IMR-90 (cell line): Measurements from ENCODE around the gene NUAK1. TPM values are rescaled to one million over a fixed set of nuclear protein-coding genes. Genes with fewer than 3 reads are reported as not detected.

Source experiments
- ATAC-seq: fragments of 200-7000 bp; cut with Tn5 transposase; 2 replicates; pipeline ENCODE4 v1.9.1; 2020; ENCODE audit warnings: low read depth, mild to moderate bottlenecking, moderate library complexity
- BruUV-seq: library from RNA; stranded (reverse); fragments of 400-500 nt; replicated peaks from 2 replicates; lab custom pipeline; 2021; lab: Mats Ljungman, UMichigan
- CTCF ChIA-PET: fragments of 300-600 bp; formaldehyde crosslinking; extraction: SDS; loops from one replicate; lab custom pipeline; 2021; ENCODE audit warnings: antibody characterized with exemption; lab: Yijun Ruan, JAX
- POLR2A ChIA-PET: fragments of 300-600 bp; sonication (Branson Sonifier 250); formaldehyde crosslinking; loops from one replicate; lab custom pipeline; 2022; ENCODE audit warnings: antibody characterized with exemption; ENCODE audit not compliant: unreplicated experiment; lab: Charles Lee
- DNase-seq: peaks from one replicate; pipeline ENCODE4 v3.0.0; 2013
- H2AFZ ChIP-seq: replicated peaks from 2 replicates; pipeline ENCODE3; 2013; ENCODE audit warnings: low read length, mild to moderate bottlenecking; ENCODE audit not compliant: poor library complexity
- H2AK5ac ChIP-seq: 2 replicates; pipeline ENCODE4 v1.6.1; 2013; ENCODE audit warnings: low read depth, low read length, inconsistent platforms
- H2AK9ac ChIP-seq: replicated peaks from 2 replicates; pipeline ENCODE3; 2013; ENCODE audit warnings: mild to moderate bottlenecking, low read depth, low read length, moderate library complexity; ENCODE audit not compliant: poor library complexity
- H2BK120ac ChIP-seq: 2 replicates; pipeline ENCODE4 v1.6.1; 2013; ENCODE audit warnings: low read depth, low read length, inconsistent platforms
- H2BK15ac ChIP-seq: 3 replicates; pipeline ENCODE4 v1.6.1; 2013; ENCODE audit warnings: low read depth, low read length, inconsistent platforms
- H2BK20ac ChIP-seq: 2 replicates; pipeline ENCODE4 v1.6.1; 2013; ENCODE audit warnings: low read depth, mild to moderate bottlenecking, inconsistent platforms, low read length, moderate library complexity
- H2BK5ac ChIP-seq: 2 replicates; pipeline ENCODE4 v1.6.1; 2013; ENCODE audit warnings: mild to moderate bottlenecking, low read depth, low read length, inconsistent platforms; ENCODE audit not compliant: poor library complexity, severe bottlenecking
- H3K14ac ChIP-seq: replicated peaks from 2 replicates; pipeline ENCODE4 v1.6.1; 2013; ENCODE audit warnings: low read depth, low read length, inconsistent platforms
- H3K18ac ChIP-seq: 2 replicates; pipeline ENCODE4 v1.6.1; 2013; ENCODE audit warnings: low read depth, low read length, control low read depth
- H3K23ac ChIP-seq: 2 replicates; pipeline ENCODE4 v1.6.1; 2013; ENCODE audit warnings: low read depth, low read length, inconsistent platforms
- H3K27ac ChIP-seq: 2 replicates; pipeline ENCODE4 v1.5.1; 2013; ENCODE audit warnings: mild to moderate bottlenecking, control low read depth, low read length; ENCODE audit not compliant: insufficient read depth
- H3K27me3 ChIP-seq: 2 replicates; pipeline ENCODE4 v1.6.1; 2013; ENCODE audit warnings: low read length; ENCODE audit not compliant: control insufficient read depth, insufficient read depth
- H3K36me3 ChIP-seq: 2 replicates; pipeline ENCODE4 v1.6.1; 2013; ENCODE audit warnings: low read length, mixed read lengths; ENCODE audit not compliant: control insufficient read depth, insufficient read depth
- H3K4ac ChIP-seq: 2 replicates; pipeline ENCODE4 v1.6.1; 2013; ENCODE audit warnings: low read depth, low read length, inconsistent platforms
- H3K4me1 ChIP-seq: 2 replicates; pipeline ENCODE4 v1.6.1; 2013; ENCODE audit warnings: low read length, mixed read lengths; ENCODE audit not compliant: control insufficient read depth, insufficient read depth
- H3K4me2 ChIP-seq: 2 replicates; pipeline ENCODE4 v1.6.1; 2013; ENCODE audit warnings: low read depth, mild to moderate bottlenecking, control low read depth, low read length, moderate library complexity
- H3K4me3 ChIP-seq: 2 replicates; pipeline ENCODE4 v1.5.1; 2013; ENCODE audit warnings: low read depth, mild to moderate bottlenecking, control low read depth, low read length, moderate library complexity; ENCODE audit not compliant: insufficient read depth
- H3K56ac ChIP-seq: 2 replicates; pipeline ENCODE4 v1.6.1; 2013; ENCODE audit warnings: low read length, inconsistent platforms; ENCODE audit not compliant: insufficient read depth; ENCODE audit errors: extremely low read depth
- H3K79me1 ChIP-seq, 2 experiments: 2 replicates each; pipeline ENCODE4 v1.6.1; 2013; ENCODE audit warnings: low read length in 2 of 2, inconsistent platforms in 1 of 2, low read depth in 1 of 2
- H3K9ac ChIP-seq: 2 replicates; pipeline ENCODE4 v1.6.1; 2013; ENCODE audit warnings: low read depth, low read length, control low read depth
- H3K9me1 ChIP-seq: 2 replicates; pipeline ENCODE4 v1.6.1; 2013; ENCODE audit warnings: low read length, inconsistent platforms; ENCODE audit not compliant: insufficient read depth
- H3K9me3 ChIP-seq: 2 replicates; pipeline ENCODE4 v1.6.1; 2013; ENCODE audit warnings: low read length; ENCODE audit not compliant: control insufficient read depth, insufficient read depth
- H4K20me1 ChIP-seq: 2 replicates; pipeline ENCODE4 v1.6.1; 2013; ENCODE audit warnings: low read length, inconsistent platforms; ENCODE audit not compliant: insufficient read depth
- H4K5ac ChIP-seq: 2 replicates; pipeline ENCODE4 v1.6.1; 2013; ENCODE audit warnings: mild to moderate bottlenecking, low read depth, low read length, control low read depth
- H4K8ac ChIP-seq, 2 experiments: 2 replicates each; pipeline ENCODE4 v1.6.1; 2013; ENCODE audit warnings: low read depth in 2 of 2, low read length in 2 of 2, control low read depth in 1 of 2, inconsistent platforms in 1 of 2
- H4K91ac ChIP-seq: 2 replicates; pipeline ENCODE4 v1.6.1; 2013; ENCODE audit warnings: low read depth, low read length, inconsistent platforms; ENCODE audit not compliant: insufficient read depth
- BHLHE40 ChIP-seq: fragments of 150-350 bp; IDR thresholded peaks from 2 replicates; pipeline ENCODE4 v1.6.1; 2016; ENCODE audit warnings: mild to moderate bottlenecking, low read depth, low read length
- CEBPB ChIP-seq: IDR thresholded peaks from 2 replicates; pipeline ENCODE4 v1.6.1; 2012; ENCODE audit warnings: low read depth, low read length, improper control_type of control experiment
- POLR2A ChIP-seq: IDR thresholded peaks from 2 replicates; pipeline ENCODE4 v1.6.1; 2012; ENCODE audit warnings: mild to moderate bottlenecking, low read depth, low read length
- RFX5 ChIP-seq: IDR thresholded peaks from 2 replicates; pipeline ENCODE4 v1.8.0; 2012; ENCODE audit warnings: low read depth, mild to moderate bottlenecking, low read length, moderate library complexity
- SMC3 ChIP-seq: fragments of 150-350 bp; IDR thresholded peaks from 2 replicates; pipeline ENCODE4 v1.6.1; 2016; ENCODE audit warnings: low read depth, mild to moderate bottlenecking, antibody characterized with exemption, low read length, moderate library complexity
- WGBS, 2 experiments: methylation state at CpG; one replicate each; pipeline versions ENCODE4 v1.1.5 to v1.1.7; 2013; ENCODE audit warnings: missing lambda C conversion rate in 2 of 2; ENCODE audit not compliant: insufficient read length in 1 of 2; ENCODE audit errors: extremely low coverage in 2 of 2; 5-methylcytosine and 5-hydroxymethylcytosine counted together
- dilution Hi-C: fragments of 300-500 bp; cut with HindIII; formaldehyde crosslinking; loops from one replicate; pipeline ENCODE4 v1.14.3; 2018; ENCODE audit warnings: low sequenced_read_pairs; ENCODE audit not compliant: unreplicated experiment
- in situ Hi-C: fragments of 300-500 bp; cut with MboI; formaldehyde crosslinking; loops from 3 replicates; pipeline ENCODE4 v1.14.3; 2019; ENCODE audit warnings: low sequenced_read_pairs, inconsistent platforms, mixed read lengths
- intact Hi-C: fragments of 100-400 bp; cut with micrococcal nuclease; formaldehyde crosslinking; loops from 2 replicates; pipeline ENCODE4 v1.10.0; 2022
- polyA plus RNA-seq, 3 experiments: library from polyadenylated mRNA; depleted of rRNA; stranded (reverse); fragments of >200 nt; gene quantifications; 2 replicates each; pipeline ENCODE4 v1.2.3, GENCODE V29; 2012; ENCODE audit warnings: low replicate concordance in 1 of 3
- total RNA-seq: library from RNA; depleted of rRNA; stranded (reverse); fragments of >200 nt; gene quantifications from 2 replicates; pipeline ENCODE4 v1.2.3, GENCODE V29; 2012; rRNA removed

Gene NUAK1
- total and polyA plus RNA-seq, 2 of the 4 experiments (the other 2 are of a cell fraction), result 4.8 to 8.8 TPM

DNA sequence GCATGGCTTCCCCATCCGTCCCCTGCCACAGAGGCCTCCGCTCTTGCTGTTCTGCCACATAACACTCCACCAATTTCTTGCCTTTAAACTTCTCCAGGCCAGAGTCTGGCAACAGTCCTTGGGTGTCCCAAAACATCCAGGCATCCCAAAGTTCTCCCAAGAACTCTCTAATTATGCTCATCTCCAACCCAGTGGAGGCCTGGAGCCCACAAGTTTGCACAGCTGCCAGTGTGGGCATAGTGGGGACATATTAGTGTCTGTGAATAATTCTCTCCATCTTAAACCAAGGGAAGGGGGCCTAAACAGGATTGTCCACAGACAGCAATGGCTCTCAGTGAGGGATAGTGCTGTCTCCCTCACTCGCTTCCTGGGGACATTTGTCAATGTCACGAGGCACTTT lies 124.8 kb downstream of the NUAK1 start:
- Histone ChIP-seq H3K56ac (no peak overlapping the region), H3K23ac (no peak overlapping the region), H2BK120ac (no peak overlapping the region), H3K27me3 (no peaks in the 10 kb centered on the region), H3K4me1 (peaks cover 3% of the 10 kb centered on the region), H4K8ac (no peak overlapping the region), H3K79me1 (no peaks in the 10 kb centered on the region), H3K9ac (no peak overlapping the region), H4K5ac (no peak overlapping the region), H2AK9ac (no peak overlapping the region), H3K14ac (no peak overlapping the region), H3K9me1 (no peaks in the 10 kb centered on the region), H3K4ac (no peak overlapping the region), H3K4me2 (no peak overlapping the region), H2AK5ac (no peak overlapping the region), H4K91ac (no peak overlapping the region), H2BK5ac (no peak overlapping the region), H3K27ac (no peak overlapping the region), H3K18ac (no peak overlapping the region), H2BK20ac (no peak overlapping the region), H3K36me3 (no peaks in the 10 kb centered on the region), H4K20me1 (no peaks in the 10 kb centered on the region), H2AFZ (no peak overlapping the region), H3K4me3 (no peak overlapping the region), H2BK15ac (no peak overlapping the region), H3K9me3 (peaks cover 2% of the 10 kb centered on the region)
- in situ Hi-C loops (no loop called here), dilution Hi-C loops (no loop called here), intact Hi-C loops (no loop called here)
- BruUV-seq, result no TSS peak
- ChIA-PET POLR2A (no interaction called here), CTCF (no interaction called here)
- ATAC-seq, result no peak
- TF ChIP-seq POLR2A (no peak), CEBPB (no peak), SMC3 (no peak), BHLHE40 (no peak), RFX5 (no peak)
- WGBS, 2 experiments, result 100% methylated on average over 1 of the region's 4 CpGs; no CpG with 5 or more reads in 1 of the 2 experiments
- DNase-seq, result no peak

Other genes starting within 250 kb of the NUAK1 start
- gene CKAP4, start 109.1 kb upstream of the NUAK1 start, total RNA-seq, result 94.5 and 113 TPM in 2 replicates
- 282 and 297 TPM in 2 replicates for gene CKAP4, start 109.1 kb upstream of the NUAK1 start, polyA plus RNA-seq (2012; rRNA removed)
- gene TCP11L2, start 163.8 kb upstream of the NUAK1 start, total RNA-seq, result 26.4 and 32.8 TPM in 2 replicates
- 6.0 and 7.3 TPM in 2 replicates for gene TCP11L2, start 163.8 kb upstream of the NUAK1 start, polyA plus RNA-seq (2012; rRNA removed)
- gene POLR3B, start 218.8 kb upstream of the NUAK1 start, total RNA-seq, result 15.4 and 20.0 TPM in 2 replicates
- gene POLR3B, start 218.8 kb upstream of the NUAK1 start, polyA plus RNA-seq (2012; rRNA removed), result 6.4 and 6.9 TPM in 2 replicates